ENCODE data around the gene PRR20A.

GRCh38 chr13:57128909-57129308 lies 11.8 kb upstream of the PRR20A start:
- TF ChIP-seq CTCF (IDR thresholded peaks at IDR 0.05 in 4 of 5, conservative IDR thresholded peaks at IDR 0.05 in 1 of 5), result no peak
- no peak for TF ChIP-seq POLR2A (IDR thresholded peaks at IDR 0.05)
